RPMI8226 (cell line): ENCODE measurements around the gene SCN2A.

Experiments
- DNase-seq: peaks from one replicate; pipeline ENCODE4 v3.0.0-alpha.2; 2015

SCN2A gene

GRCh38 chr2:165239230-165239629 lies at the start of gene SCN2A:
SCN2A (plus strand) TSS chr2:165239414; CDS start chr2:165295824, 56,410 bp downstream.
- DNase-seq: peak; percentile 41

GRCh38 chr2:165191096-165191728 lies 48.0 kb upstream of the SCN2A start:
- DNase-seq: no peak

GRCh38 chr2:165192729-165193128 lies 46.5 kb upstream of the SCN2A start:
- no peak for DNase-seq

- no peak for DNase-seq
Measured at GRCh38 chr2:165193178-165193777, 45.9 kb upstream of the SCN2A start.

DNA sequence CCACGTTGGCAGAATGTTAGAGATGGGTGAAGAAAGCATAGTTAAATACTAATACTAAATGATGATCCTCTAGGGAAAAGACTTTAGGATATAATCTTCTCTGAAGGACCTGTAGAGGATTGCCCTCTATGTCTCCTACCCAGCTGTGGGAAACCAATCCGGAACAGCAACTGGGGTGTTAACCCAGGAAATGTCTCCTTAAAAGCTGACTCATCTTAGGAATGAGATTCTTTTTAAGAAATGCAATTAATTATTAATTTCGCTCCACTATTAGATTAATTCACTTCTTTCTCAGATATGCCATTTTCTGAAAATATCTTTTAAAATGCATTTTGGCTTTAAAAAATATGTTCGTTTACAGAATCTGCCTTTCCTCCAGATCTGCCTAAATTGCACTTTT lies 42.8 kb upstream of the SCN2A start:
- DNase-seq: no peak

DNA sequence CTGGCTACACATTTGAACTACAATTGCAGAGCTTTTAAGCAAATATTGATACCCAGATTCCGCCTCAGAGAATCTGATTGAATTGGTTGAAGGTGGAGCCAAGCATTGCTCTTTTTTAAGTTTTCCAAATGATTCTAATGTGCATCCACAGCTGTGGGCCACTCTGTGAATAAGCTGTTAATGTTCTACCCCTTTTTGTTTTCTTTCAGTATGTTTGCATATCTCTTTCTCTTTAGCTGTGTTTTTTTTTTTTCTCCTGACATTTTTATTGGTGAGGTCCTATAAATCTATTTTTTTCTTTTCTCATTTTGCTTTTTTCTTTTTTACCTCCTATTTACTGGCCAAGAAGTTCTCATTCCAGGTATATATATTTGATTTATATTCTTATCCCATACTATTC lies 41.9 kb upstream of the SCN2A start:
- no peak for DNase-seq

- no peak for DNase-seq
Measured at GRCh38 chr2:165198181-165198580, 41.0 kb upstream of the SCN2A start.

DNA sequence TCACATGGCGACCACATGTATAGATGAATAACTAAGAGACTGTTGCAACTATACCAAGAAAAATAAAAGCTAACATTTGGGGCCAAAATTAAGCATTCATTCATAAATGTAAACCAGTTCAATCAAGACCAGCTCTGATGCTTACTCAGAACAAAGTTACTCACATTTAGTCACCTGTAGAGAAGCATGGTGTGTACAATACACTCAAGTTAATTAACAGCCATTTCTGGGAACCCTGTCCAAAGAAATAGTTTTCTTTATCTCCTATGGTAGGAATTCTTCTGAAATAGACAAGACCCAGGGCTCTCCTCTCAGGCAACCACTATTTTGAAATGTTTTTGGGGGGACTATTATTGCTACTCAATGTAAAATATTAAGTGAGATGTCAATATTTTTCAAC lies 37.0 kb upstream of the SCN2A start:
- no peak for DNase-seq

DNA sequence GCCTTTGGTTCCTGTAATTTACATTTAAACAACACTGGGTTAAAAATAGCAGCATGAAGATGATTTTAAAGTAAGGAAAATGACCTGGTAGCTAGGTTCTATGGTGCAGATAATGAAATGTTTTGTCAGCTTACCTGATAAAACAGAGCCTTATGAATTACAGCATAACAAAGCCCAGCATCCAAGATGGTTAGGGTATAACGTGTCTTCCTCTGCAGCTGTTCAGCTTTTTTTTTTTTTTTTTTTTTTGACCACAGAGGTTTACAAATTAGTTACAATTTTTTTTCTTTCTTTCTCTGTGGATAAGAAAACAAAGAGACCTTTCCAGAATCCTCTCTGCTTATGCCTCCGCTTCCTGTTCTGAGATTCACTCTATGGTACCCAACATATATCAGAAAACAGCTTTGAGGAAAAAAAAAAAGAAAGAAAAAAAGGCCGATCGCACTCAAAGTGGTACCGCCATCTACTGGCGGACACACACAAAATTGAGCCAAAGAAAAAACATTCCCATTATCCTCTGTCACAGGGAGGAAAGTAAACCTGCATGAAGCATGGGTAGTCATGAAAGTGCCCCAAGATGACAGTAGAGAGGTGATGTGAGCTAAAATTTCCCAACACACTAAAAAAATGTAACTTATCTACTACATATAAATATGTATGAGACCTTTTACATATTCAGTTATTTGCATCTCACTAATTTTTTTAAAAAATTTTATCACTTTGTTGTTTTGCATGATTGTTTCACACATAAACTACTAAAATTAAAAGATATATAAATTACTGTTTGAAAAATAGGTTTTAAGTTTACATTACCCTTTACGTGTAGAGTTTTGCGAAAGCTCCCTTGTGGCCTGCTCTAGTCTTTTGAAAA lies 35.3 kb upstream of the SCN2A start, which contains the start of gene SCN3A:
Gene SCN3A, minus strand, starts transcription at position 362 of the 871 bp plus-strand sequence. CDS start 27,656 bp downstream, outside the sequence.
- peak; percentile 35 for DNase-seq

DNA sequence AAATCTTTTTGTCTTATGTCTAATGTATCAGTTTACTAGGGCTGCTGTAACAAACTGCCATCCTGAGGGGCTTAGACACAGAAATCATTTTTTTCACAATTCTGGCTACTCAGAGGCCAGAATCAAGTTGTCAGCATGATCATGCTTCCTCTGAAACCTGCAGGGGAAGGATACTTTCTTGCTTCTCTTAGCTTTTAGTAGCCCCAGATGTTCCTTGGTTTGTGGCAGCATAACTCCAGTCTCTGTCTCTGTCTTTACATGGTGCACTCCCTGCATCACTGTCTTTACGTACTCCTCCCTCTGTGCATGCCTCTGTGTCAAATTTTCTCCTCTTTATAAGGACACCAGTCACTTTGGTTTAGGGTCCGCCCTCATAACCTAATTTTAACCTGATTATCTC lies 33.3 kb upstream of the SCN2A start:
- no peak for DNase-seq

DNA sequence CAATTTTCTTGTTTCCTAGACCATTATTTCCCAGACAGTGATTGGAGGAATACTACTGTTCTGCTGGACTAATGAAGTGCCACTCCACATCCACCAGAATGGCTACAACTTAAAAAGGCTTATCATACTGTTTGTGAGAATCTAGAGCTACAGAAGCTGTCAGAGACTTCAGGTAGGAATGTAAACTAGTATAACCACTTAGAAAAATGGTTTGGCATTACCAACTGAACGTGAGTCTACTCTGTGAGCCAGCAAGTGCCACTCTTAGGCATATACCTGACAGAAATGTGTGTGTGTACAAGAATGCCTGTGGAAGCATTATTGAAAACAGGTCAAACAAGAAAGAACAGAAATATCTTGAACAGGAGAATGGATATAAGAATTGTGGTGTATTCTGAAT lies 31.1 kb upstream of the SCN2A start:
- no peak for DNase-seq

- no peak for DNase-seq
Measured at GRCh38 chr2:165214093-165214492, 25.1 kb upstream of the SCN2A start.

- no peak for DNase-seq
Measured at GRCh38 chr2:165219481-165219880, 19.7 kb upstream of the SCN2A start.

DNA sequence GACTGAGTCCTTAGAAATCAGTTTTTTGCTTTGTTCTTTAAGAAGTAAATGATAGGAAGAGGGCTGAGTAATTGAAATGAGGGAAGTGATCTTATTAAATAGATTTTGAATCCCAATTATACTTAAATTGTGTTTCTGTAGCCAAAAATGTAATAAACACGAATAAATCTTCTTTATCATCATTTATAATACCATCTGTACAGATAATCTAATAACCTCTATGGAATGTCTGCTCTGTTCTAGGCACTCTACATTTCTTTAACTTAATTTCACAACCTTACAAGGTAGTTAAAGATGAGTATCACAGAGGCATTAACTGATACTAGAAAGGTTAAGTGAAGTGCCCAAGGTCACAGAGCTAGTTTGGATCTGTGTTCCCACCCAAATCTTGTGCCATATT lies 14.3 kb upstream of the SCN2A start:
- DNase-seq: no peak

GRCh38 chr2:165227571-165227970 lies 11.6 kb upstream of the SCN2A start:
- no peak for DNase-seq

- DNase-seq: no peak
Measured at GRCh38 chr2:165237056-165237455, 2.2 kb upstream of the SCN2A start.

GRCh38 chr2:165238295-165238694 lies 919 bp upstream of the SCN2A start:
- DNase-seq: peak; percentile 14

- DNase-seq: no peak
Measured at GRCh38 chr2:165239856-165240515, 772 bp downstream of the SCN2A start.

GRCh38 chr2:165240916-165241315 lies 1.7 kb downstream of the SCN2A start:
- no peak for DNase-seq

GRCh38 chr2:165245081-165245793 lies 6.0 kb downstream of the SCN2A start:
- DNase-seq: no peak

DNA sequence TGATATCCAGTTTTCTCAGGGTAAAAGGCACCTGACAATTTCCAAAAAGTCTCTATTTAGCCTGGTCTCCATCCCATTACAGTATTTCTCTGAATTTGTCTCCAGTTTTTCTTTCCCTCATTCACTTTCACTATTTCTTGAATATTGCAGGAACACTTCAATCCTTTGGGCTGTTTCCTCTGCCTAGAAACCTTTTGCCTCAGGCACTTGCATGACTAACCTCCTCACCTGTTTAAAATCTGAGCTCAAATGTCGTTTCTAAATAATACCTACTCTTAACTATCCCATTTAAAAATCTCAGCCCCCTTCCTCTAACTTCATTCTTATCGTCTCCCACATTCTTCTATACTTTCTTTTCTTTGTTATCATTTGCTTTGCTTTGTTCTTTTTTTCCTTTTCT lies 9.0 kb downstream of the SCN2A start:
- no peak for DNase-seq

DNA sequence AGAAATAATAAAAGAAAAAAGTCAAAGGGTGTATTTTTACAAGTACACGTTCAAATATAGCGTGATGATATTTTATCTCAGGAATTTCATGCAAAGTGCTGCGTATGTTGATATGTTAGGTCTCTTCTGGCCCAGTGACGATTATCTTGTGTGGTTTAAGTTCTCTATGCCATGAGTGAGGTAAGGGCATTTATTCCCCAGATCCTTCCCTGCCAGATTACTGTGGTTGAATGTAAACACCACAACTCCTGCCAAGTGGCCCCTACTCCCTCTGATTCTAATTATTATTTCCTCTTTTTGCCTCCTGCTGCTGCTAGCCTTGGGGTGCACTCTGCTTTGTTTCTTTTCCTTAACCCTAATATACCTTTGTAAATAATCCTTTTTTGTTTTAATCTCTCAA lies 12.2 kb downstream of the SCN2A start:
- DNase-seq: no peak

DNA sequence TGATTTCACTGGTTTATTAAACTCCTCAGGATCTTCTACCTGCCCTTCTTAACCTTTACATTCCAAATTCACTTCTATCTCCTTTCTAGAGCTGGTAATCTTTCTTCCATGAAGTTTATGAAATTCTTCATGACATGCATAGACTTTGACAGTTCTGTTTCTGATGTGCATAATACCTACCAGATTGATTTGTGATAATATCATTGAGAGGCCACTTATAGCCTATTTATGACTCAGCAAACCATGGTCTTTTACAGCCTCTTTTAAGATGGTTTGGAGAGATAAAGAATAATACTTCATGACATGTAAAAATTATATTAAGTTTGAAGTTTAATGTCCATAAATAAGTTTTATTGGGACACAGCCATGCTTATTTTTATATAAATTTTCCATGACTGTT lies 14.0 kb downstream of the SCN2A start:
- no peak for DNase-seq
